ENCODE data around the gene DARS1.

Gene DARS1

DNA sequence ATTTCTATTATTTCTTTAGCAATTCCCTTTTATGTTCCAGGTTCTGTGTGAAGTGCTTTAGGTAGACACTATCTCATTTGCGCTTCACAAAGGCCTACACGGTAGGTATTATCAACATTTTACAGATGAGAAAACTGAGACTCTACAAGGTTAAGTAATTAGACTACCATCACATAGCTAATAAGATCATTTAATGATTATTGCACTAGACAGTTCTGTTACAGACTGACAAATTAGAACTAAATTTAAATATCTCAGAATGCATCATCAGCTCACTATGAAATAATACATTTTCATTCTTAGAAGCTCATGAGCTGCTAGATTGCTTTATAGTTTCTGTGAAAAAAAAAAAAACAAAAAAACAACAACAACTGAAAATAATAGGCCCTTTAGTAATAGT lies 37.9 kb downstream of the DARS1 start:
- no peak overlapping the region for H2AFZ ChIP-seq (ENCODE audit: low read depth, low read length, severe bottlenecking)
- peaks cover 97% of the 10 kb centered on the region for H3K79me2 ChIP-seq (ENCODE audit: insufficient read depth, low read length)
- H3F3A ChIP-seq (ENCODE audit: insufficient read depth) = peaks cover 9% of the 10 kb centered on the region; the same call in 1 of the 2 replicates
- H3K9ac ChIP-seq (ENCODE audit: low read length) = no peak overlapping the region
- peaks cover 25% of the 10 kb centered on the region for H3K36me3 ChIP-seq (ENCODE audit: low read length)
- H3K9me3 ChIP-seq (ENCODE audit: insufficient read depth, low read length) = no peaks in the 10 kb centered on the region
- no peak overlapping the region for H3K27ac ChIP-seq (ENCODE audit: low read depth, low read length)
- H3K4me2 ChIP-seq (ENCODE audit: low read depth, low read length, poor library complexity, severe bottlenecking) = no peak overlapping the region
- no peaks in the 10 kb centered on the region for H3K9me2 ChIP-seq (replicated peaks; ENCODE audit: insufficient read depth, low read length)
- no peak overlapping the region for H3K4me3 ChIP-seq (ENCODE audit: insufficient read depth, low read length, poor library complexity, severe bottlenecking)
- TF ChIP-seq, protein P1, sequence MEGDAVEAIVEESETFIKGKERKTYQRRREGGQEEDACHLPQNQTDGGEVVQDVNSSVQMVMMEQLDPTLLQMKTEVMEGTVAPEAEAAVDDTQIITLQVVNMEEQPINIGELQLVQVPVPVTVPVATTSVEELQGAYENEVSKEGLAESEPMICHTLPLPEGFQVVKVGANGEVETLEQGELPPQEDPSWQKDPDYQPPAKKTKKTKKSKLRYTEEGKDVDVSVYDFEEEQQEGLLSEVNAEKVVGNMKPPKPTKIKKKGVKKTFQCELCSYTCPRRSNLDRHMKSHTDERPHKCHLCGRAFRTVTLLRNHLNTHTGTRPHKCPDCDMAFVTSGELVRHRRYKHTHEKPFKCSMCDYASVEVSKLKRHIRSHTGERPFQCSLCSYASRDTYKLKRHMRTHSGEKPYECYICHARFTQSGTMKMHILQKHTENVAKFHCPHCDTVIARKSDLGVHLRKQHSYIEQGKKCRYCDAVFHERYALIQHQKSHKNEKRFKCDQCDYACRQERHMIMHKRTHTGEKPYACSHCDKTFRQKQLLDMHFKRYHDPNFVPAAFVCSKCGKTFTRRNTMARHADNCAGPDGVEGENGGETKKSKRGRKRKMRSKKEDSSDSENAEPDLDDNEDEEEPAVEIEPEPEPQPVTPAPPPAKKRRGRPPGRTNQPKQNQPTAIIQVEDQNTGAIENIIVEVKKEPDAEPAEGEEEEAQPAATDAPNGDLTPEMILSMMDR (IDR thresholded peaks at IDR 0.05; ENCODE audit: insufficient read depth, low read length, poor library complexity, severe bottlenecking) = no peak
- TF ChIP-seq EZH2phosphoT487 (conservative IDR thresholded peaks at IDR 0.05; ENCODE audit: low read length) = no peak
- peaks cover 7% of the 10 kb centered on the region; the same call in 1 of the 2 replicates for H4K20me1 ChIP-seq (ENCODE audit: low read depth, low read length)
- H3K27me3 ChIP-seq (ENCODE audit: low read length) = no peaks in the 10 kb centered on the region

GRCh38 chr2:135945526-135945925 lies 39.9 kb downstream of the DARS1 start:
- H3K27ac ChIP-seq (ENCODE audit: low read depth, low read length) = no peak overlapping the region
- H4K20me1 ChIP-seq (ENCODE audit: low read depth, low read length) = 0 out of 2 replicates have a peak, but pooled peaks cover 6% of the 10 kb centered on the region
- H3K4me3 ChIP-seq (ENCODE audit: insufficient read depth, low read length, poor library complexity, severe bottlenecking) = no peak overlapping the region
- no peaks in the 10 kb centered on the region for H3K27me3 ChIP-seq (ENCODE audit: low read length)
- TF ChIP-seq EZH2phosphoT487 (conservative IDR thresholded peaks at IDR 0.05; ENCODE audit: low read length) = no peak
- TF ChIP-seq, protein P1 (IDR thresholded peaks at IDR 0.05; ENCODE audit: insufficient read depth, low read length, poor library complexity, severe bottlenecking) = no peak
- peaks cover 25% of the 10 kb centered on the region for H3K36me3 ChIP-seq (ENCODE audit: low read length)
- no peaks in the 10 kb centered on the region for H3K9me3 ChIP-seq (ENCODE audit: insufficient read depth, low read length)
- no peak overlapping the region for H3K9ac ChIP-seq (ENCODE audit: low read length)
- H3K4me2 ChIP-seq (ENCODE audit: low read depth, low read length, poor library complexity, severe bottlenecking) = no peak overlapping the region
- H3F3A ChIP-seq (ENCODE audit: insufficient read depth) = peaks cover 9% of the 10 kb centered on the region; the same call in 1 of the 2 replicates
- H3K79me2 ChIP-seq (ENCODE audit: insufficient read depth, low read length) = peaks cover 79% of the 10 kb centered on the region
- H3K9me2 ChIP-seq (replicated peaks; ENCODE audit: insufficient read depth, low read length) = no peaks in the 10 kb centered on the region
- H2AFZ ChIP-seq (ENCODE audit: low read depth, low read length, severe bottlenecking) = no peak overlapping the region

- peaks cover 9% of the 10 kb centered on the region; the same call in 1 of the 2 replicates for H3F3A ChIP-seq (ENCODE audit: insufficient read depth)
- peaks cover 25% of the 10 kb centered on the region for H3K36me3 ChIP-seq (ENCODE audit: low read length)
- H3K9me2 ChIP-seq (replicated peaks; ENCODE audit: insufficient read depth, low read length) = no peaks in the 10 kb centered on the region
- no peaks in the 10 kb centered on the region for H3K27me3 ChIP-seq (ENCODE audit: low read length)
- no peaks in the 10 kb centered on the region for H3K9me3 ChIP-seq (ENCODE audit: insufficient read depth, low read length)
- no peak overlapping the region for H3K9ac ChIP-seq (ENCODE audit: low read length)
- 0 out of 2 replicates have a peak, but pooled peaks cover 6% of the 10 kb centered on the region for H4K20me1 ChIP-seq (ENCODE audit: low read depth, low read length)
- H2AFZ ChIP-seq (ENCODE audit: low read depth, low read length, severe bottlenecking) = no peak overlapping the region
- peaks cover 70% of the 10 kb centered on the region for H3K79me2 ChIP-seq (ENCODE audit: insufficient read depth, low read length)
- no peak overlapping the region for H3K27ac ChIP-seq (ENCODE audit: low read depth, low read length)
- no peak overlapping the region for H3K4me3 ChIP-seq (ENCODE audit: insufficient read depth, low read length, poor library complexity, severe bottlenecking)
- TF ChIP-seq EZH2phosphoT487 (conservative IDR thresholded peaks at IDR 0.05; ENCODE audit: low read length) = no peak
- TF ChIP-seq, protein P1 (IDR thresholded peaks at IDR 0.05; ENCODE audit: insufficient read depth, low read length, poor library complexity, severe bottlenecking) = no peak
- no peak overlapping the region for H3K4me2 ChIP-seq (ENCODE audit: low read depth, low read length, poor library complexity, severe bottlenecking)
Measured at GRCh38 chr2:135944625-135945024, 40.8 kb downstream of the DARS1 start.

Data from SU-DHL-6 (cell line).